ENCODE measurements around the gene SPEF2. TPM values are rescaled to one million over a fixed set of nuclear protein-coding genes. Genes with fewer than 3 reads are reported as not detected.
A peak's percentile ranks its signal among the peaks of the same experiment; 100 is the strongest.

SPEF2 gene
- total RNA-seq, 1 experiment from 2014 or later = 8.0 TPM

DNA sequence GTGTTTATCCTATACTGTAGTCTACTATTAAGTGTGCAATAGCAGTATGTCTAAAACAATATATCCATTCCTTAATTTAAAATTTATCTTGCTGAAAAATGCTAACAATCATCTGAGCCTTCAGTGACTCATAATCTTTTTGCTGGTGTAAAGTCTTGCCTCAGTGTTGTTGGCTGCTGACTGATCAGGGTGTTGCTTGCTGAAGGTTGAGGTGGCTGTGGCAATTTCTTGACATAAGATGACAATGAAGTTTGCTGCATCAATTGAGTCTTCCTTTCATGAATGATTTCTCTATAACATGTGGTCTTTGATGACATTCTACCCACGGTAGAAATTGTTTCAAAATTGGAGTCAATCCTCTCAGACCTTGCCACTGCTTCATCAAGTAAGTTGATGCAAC lies 24.3 kb upstream of the SPEF2 start:
- Mint-ChIP-seq H3K9me3 (ENCODE audit: low read depth, unreplicated experiment) (peaks cover 6% of the 10 kb centered on the region), H3K27ac (ENCODE audit: unreplicated experiment) (no peak overlapping the region), H3K4me3 (ENCODE audit: low read depth, unreplicated experiment) (no peak overlapping the region), H3K36me3 (ENCODE audit: insufficient read depth, unreplicated experiment) (no peaks in the 10 kb centered on the region), H3K27me3 (ENCODE audit: unreplicated experiment) (no peaks in the 10 kb centered on the region), H3K4me1 (ENCODE audit: low read depth, unreplicated experiment) (no peaks in the 10 kb centered on the region)
- no TSS peak for BruUV-seq (replicated peaks)
- DNase-seq = no peak
- intact Hi-C loops (cut with micrococcal nuclease; ENCODE audit: unreplicated experiment) = no loop called here
- CTCF ChIA-PET = no interaction called here
- TF ChIP-seq, protein P1, sequence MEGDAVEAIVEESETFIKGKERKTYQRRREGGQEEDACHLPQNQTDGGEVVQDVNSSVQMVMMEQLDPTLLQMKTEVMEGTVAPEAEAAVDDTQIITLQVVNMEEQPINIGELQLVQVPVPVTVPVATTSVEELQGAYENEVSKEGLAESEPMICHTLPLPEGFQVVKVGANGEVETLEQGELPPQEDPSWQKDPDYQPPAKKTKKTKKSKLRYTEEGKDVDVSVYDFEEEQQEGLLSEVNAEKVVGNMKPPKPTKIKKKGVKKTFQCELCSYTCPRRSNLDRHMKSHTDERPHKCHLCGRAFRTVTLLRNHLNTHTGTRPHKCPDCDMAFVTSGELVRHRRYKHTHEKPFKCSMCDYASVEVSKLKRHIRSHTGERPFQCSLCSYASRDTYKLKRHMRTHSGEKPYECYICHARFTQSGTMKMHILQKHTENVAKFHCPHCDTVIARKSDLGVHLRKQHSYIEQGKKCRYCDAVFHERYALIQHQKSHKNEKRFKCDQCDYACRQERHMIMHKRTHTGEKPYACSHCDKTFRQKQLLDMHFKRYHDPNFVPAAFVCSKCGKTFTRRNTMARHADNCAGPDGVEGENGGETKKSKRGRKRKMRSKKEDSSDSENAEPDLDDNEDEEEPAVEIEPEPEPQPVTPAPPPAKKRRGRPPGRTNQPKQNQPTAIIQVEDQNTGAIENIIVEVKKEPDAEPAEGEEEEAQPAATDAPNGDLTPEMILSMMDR (IDR thresholded peaks at IDR 0.05; ENCODE audit: unreplicated experiment) = no peak

DNA sequence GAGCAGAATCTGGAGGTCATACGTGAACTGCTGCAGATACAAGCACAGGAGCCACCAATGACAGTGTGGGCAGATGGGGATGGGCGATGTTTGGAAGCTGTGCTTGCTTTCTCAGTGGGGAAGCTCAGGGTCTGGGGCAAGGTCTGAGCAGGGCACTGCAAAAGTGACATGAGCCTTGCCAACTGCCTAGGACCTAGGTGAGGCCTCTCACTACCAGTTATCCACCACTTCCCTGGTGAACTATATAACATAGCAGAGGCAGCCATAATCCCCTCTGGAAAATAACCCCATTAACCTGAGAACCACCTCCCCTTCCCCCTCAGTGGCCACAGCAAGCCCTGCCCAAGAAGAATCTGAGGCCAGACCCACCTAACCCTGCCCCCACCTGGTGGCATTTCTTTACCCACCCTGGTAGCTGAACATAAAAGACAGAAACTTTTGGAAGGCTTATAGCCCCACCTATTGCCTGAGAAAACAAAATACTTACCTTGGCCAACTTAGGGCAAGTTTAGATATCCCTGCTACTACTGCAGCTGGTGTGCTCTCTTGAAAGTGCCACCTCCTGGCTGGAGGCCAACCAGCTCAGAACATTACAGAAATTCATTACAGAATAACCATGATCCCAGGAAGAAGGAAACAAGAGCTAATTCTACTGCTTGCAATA lies 18.8 kb upstream of the SPEF2 start:
- H3K4me1 Mint-ChIP-seq (ENCODE audit: low read depth, unreplicated experiment) = no peaks in the 10 kb centered on the region
- H3K9me3 Mint-ChIP-seq (ENCODE audit: low read depth, unreplicated experiment) = peaks cover 6% of the 10 kb centered on the region
- H3K27ac Mint-ChIP-seq (ENCODE audit: unreplicated experiment) = no peak overlapping the region
- CTCF ChIA-PET = interaction anchor here (0.5 to 1.1 kb wide), 5 partner anchors 19 to 680 kb away, joined by 3 to 4 read pairs (median 3); partner anchors contain the start of gene SPEF2
- TF ChIP-seq, protein P1 (IDR thresholded peaks at IDR 0.05; ENCODE audit: unreplicated experiment) = no peak
- DNase-seq = peak; percentile 42
- intact Hi-C loops (cut with micrococcal nuclease; ENCODE audit: unreplicated experiment) = loop anchor here (1.0 kb wide), 2 partner anchors 370 to 510 kb away; no protein-coding TSS in a partner anchor
- no peaks in the 10 kb centered on the region for H3K36me3 Mint-ChIP-seq (ENCODE audit: insufficient read depth, unreplicated experiment)
- H3K4me3 Mint-ChIP-seq (ENCODE audit: low read depth, unreplicated experiment) = no peak overlapping the region
- H3K27me3 Mint-ChIP-seq (ENCODE audit: unreplicated experiment) = no peaks in the 10 kb centered on the region
- BruUV-seq (replicated peaks) = no TSS peak

DNA sequence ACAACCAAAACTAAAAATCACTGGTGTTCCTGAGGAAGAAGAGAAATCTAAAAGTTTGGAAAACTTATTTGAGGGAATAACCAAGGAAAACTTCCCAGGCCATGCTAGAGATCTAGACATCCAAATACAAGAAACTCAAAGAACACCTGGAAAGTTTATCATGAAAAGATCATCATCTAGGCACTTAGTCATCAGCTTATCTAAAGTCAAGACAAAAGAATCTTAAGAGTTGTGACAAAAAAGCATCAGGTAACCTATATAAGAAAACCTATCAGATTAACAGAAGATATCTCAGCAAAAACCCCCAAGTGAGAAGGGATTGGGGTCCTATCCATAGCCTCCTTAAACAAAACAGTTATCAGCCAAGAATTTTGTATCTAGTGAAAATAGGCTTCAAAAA lies 17.1 kb upstream of the SPEF2 start:
- Mint-ChIP-seq H3K4me1 (ENCODE audit: low read depth, unreplicated experiment) (no peaks in the 10 kb centered on the region), H3K9me3 (ENCODE audit: low read depth, unreplicated experiment) (peaks cover 6% of the 10 kb centered on the region), H3K4me3 (ENCODE audit: low read depth, unreplicated experiment) (no peak overlapping the region), H3K27me3 (ENCODE audit: unreplicated experiment) (no peaks in the 10 kb centered on the region), H3K27ac (ENCODE audit: unreplicated experiment) (no peak overlapping the region), H3K36me3 (ENCODE audit: insufficient read depth, unreplicated experiment) (no peaks in the 10 kb centered on the region)
- CTCF ChIA-PET = no interaction called here
- BruUV-seq (replicated peaks) = no TSS peak
- TF ChIP-seq, protein P1 (IDR thresholded peaks at IDR 0.05; ENCODE audit: unreplicated experiment) = no peak
- no peak for DNase-seq
- intact Hi-C loops (cut with micrococcal nuclease; ENCODE audit: unreplicated experiment) = no loop called here

DNA sequence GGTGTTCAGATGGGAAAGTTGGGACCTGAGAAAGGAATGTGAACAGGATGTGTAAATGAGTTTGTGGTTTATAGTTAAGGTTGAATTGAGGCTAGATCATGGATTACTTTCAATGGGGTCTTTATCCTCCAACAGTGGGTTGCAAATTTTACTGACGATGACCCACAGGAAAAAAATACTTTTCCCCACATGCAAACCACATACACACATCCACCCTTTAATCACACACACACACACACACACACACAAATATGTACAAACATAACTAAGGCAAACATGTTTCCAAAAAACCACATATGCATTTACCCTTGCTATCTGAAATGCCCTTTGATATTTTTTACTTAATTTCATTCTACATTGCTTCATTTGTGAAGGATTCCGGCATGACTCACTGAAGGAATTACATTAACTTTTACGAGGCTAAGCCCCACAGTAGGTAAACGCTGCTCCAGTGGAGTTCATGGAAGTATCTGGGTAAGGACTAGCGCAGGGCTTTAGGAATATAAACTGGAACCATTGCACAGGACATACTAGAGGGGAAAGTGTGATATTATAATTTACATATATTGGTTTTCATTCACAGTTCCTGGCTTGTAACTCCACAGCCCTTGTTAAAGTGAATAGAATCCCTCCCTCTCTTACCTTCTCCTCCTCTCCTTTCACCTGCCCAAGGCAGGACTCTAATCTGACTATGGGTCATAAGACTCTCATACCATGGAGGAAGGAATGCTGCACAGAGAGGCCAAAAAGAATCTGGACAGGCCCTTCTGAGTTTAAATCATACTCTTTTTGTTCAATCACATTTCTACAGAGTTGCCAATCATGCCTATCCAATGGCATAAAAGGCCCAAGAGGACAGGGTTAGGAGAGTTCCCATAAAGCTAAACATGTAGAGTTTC lies 8.5 kb upstream of the SPEF2 start:
- no peak for DNase-seq
- no peaks in the 10 kb centered on the region for H3K4me1 Mint-ChIP-seq (ENCODE audit: low read depth, unreplicated experiment)
- no peak overlapping the region for H3K4me3 Mint-ChIP-seq (ENCODE audit: low read depth, unreplicated experiment)
- TF ChIP-seq, protein P1 (IDR thresholded peaks at IDR 0.05; ENCODE audit: unreplicated experiment) = no peak
- intact Hi-C loops (cut with micrococcal nuclease; ENCODE audit: unreplicated experiment) = no loop called here
- no TSS peak for BruUV-seq (replicated peaks)
- H3K36me3 Mint-ChIP-seq (ENCODE audit: insufficient read depth, unreplicated experiment) = no peaks in the 10 kb centered on the region
- no peak overlapping the region for H3K27ac Mint-ChIP-seq (ENCODE audit: unreplicated experiment)
- H3K9me3 Mint-ChIP-seq (ENCODE audit: low read depth, unreplicated experiment) = peaks cover 13% of the 10 kb centered on the region
- no peaks in the 10 kb centered on the region for H3K27me3 Mint-ChIP-seq (ENCODE audit: unreplicated experiment)
- CTCF ChIA-PET = no interaction called here

Measured in Calu3 (cell line).